Loucy (cell line): ENCODE results near the gene PHACTR3.

Experiments used
- H2AFZ ChIP-seq: fragments of 200-600 bp; sonication (generic); 2 replicates; pipeline ENCODE4 v1.6.0; 2016; ENCODE audit warnings: antibody characterized with exemption, mild to moderate bottlenecking, low read length, moderate library complexity
- H3F3A ChIP-seq: fragments of 200-600 bp; 2 replicates; pipeline ENCODE4 v1.6.0; 2016; ENCODE audit warnings: antibody characterized with exemption, low read depth, mild to moderate bottlenecking
- H3K27me3 ChIP-seq: fragments of 200-600 bp; sonication (generic); 2 replicates; pipeline ENCODE4 v1.6.1; 2014; ENCODE audit warnings: low read length, mild to moderate bottlenecking; ENCODE audit not compliant: insufficient read depth, poor library complexity, severe bottlenecking
- H3K36me3 ChIP-seq: fragments of 200-600 bp; sonication (generic); 2 replicates; pipeline ENCODE4 v1.6.1; 2016; ENCODE audit warnings: low read length; ENCODE audit not compliant: insufficient read depth
- H3K4me1 ChIP-seq: fragments of 200-600 bp; sonication (generic); 2 replicates; pipeline ENCODE4 v1.5.1; 2014; ENCODE audit warnings: low read length, mild to moderate bottlenecking; ENCODE audit not compliant: insufficient read depth, poor library complexity, severe bottlenecking
- H3K4me2 ChIP-seq: fragments of 200-600 bp; sonication (generic); 2 replicates; pipeline ENCODE4 v1.6.0; 2014; ENCODE audit warnings: antibody characterized with exemption, low read length, low read depth, mild to moderate bottlenecking; ENCODE audit not compliant: poor library complexity, severe bottlenecking
- H3K4me3 ChIP-seq: fragments of 200-600 bp; sonication (generic); 2 replicates; pipeline ENCODE4 v1.5.1; 2014; ENCODE audit warnings: low read length, mild to moderate bottlenecking, mixed read lengths; ENCODE audit not compliant: poor library complexity, severe bottlenecking
- H3K79me2 ChIP-seq: fragments of 200-600 bp; sonication (generic); 2 replicates; pipeline ENCODE4 v1.6.1; 2014; ENCODE audit warnings: low read length; ENCODE audit not compliant: insufficient read depth
- H3K9ac ChIP-seq: fragments of 200-600 bp; sonication (generic); 2 replicates; pipeline ENCODE4 v1.6.0; 2014; ENCODE audit warnings: mild to moderate bottlenecking, low read depth, low read length, moderate library complexity; ENCODE audit not compliant: poor library complexity, severe bottlenecking
- H3K9me2 ChIP-seq: fragments of 200-600 bp; sonication (generic); replicated peaks from 2 replicates; pipeline ENCODE4 v1.6.1; 2016; ENCODE audit warnings: low read depth, low read length, mixed read lengths
- H3K9me3 ChIP-seq: fragments of 200-600 bp; sonication (generic); 2 replicates; pipeline ENCODE4 v1.6.1; 2014; ENCODE audit warnings: mild to moderate bottlenecking, antibody characterized with exemption, low read length, low read depth; ENCODE audit not compliant: insufficient read depth
- H4K20me1 ChIP-seq: fragments of 200-600 bp; sonication (generic); 2 replicates; pipeline ENCODE4 v1.6.0; 2014; ENCODE audit warnings: antibody characterized with exemption, low read length, mild to moderate bottlenecking; ENCODE audit not compliant: insufficient read depth, poor library complexity, severe bottlenecking
- EZH2phosphoT487 ChIP-seq: fragments of 200-600 bp; IDR thresholded peaks from 2 replicates; pipeline ENCODE4 v1.6.1; 2018; ENCODE audit warnings: antibody characterized with exemption, mild to moderate bottlenecking, moderate library complexity, borderline replicate concordance
- TF ChIP-seq, protein P1 (sequence below): fragments of 200-600 bp; sonication (generic); conservative IDR thresholded peaks from 2 replicates; pipeline ENCODE4 v1.5.1; 2014; ENCODE audit warnings: mild to moderate bottlenecking, antibody characterized with exemption, low read length

PHACTR3 gene

DNA sequence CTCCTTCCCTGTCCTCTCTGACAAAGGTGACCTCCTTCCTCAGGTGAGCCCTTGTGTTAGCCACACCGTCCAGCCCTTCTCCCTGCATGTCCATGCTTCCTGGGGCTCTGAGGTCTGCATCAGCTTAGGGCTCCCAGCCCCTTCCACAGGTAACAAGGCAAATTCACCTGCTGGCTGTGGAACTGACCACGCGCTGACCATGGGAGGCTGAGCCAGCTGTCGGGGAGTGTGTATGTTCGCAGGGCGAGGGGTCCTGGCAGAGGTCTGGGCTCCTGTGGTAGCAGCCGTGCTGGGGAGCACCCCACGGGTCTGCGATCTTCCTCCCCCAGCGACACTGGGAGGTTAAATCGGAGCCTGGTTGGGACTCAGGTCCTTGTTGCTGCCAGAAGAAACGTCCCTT is 136.7 kb downstream of the PHACTR3 start:
- no peak overlapping the region for H3K4me3 ChIP-seq
- TF ChIP-seq, protein P1, sequence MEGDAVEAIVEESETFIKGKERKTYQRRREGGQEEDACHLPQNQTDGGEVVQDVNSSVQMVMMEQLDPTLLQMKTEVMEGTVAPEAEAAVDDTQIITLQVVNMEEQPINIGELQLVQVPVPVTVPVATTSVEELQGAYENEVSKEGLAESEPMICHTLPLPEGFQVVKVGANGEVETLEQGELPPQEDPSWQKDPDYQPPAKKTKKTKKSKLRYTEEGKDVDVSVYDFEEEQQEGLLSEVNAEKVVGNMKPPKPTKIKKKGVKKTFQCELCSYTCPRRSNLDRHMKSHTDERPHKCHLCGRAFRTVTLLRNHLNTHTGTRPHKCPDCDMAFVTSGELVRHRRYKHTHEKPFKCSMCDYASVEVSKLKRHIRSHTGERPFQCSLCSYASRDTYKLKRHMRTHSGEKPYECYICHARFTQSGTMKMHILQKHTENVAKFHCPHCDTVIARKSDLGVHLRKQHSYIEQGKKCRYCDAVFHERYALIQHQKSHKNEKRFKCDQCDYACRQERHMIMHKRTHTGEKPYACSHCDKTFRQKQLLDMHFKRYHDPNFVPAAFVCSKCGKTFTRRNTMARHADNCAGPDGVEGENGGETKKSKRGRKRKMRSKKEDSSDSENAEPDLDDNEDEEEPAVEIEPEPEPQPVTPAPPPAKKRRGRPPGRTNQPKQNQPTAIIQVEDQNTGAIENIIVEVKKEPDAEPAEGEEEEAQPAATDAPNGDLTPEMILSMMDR = no peak
- no peak for TF ChIP-seq EZH2phosphoT487
- no peak overlapping the region for H3K4me2 ChIP-seq
- no peak overlapping the region for H2AFZ ChIP-seq
- H3K9me2 ChIP-seq = no peaks in the 10 kb centered on the region
- no peaks in the 10 kb centered on the region for H3F3A ChIP-seq
- no peaks in the 10 kb centered on the region for H4K20me1 ChIP-seq
- H3K79me2 ChIP-seq = peaks cover 6% of the 10 kb centered on the region; the same call in 1 of the 2 replicates
- no peaks in the 10 kb centered on the region for H3K9me3 ChIP-seq
- H3K36me3 ChIP-seq = peaks cover 11% of the 10 kb centered on the region; the same call in 1 of the 2 replicates
- no peaks in the 10 kb centered on the region for H3K4me1 ChIP-seq
- H3K9ac ChIP-seq = no peak overlapping the region
- no peaks in the 10 kb centered on the region for H3K27me3 ChIP-seq

DNA sequence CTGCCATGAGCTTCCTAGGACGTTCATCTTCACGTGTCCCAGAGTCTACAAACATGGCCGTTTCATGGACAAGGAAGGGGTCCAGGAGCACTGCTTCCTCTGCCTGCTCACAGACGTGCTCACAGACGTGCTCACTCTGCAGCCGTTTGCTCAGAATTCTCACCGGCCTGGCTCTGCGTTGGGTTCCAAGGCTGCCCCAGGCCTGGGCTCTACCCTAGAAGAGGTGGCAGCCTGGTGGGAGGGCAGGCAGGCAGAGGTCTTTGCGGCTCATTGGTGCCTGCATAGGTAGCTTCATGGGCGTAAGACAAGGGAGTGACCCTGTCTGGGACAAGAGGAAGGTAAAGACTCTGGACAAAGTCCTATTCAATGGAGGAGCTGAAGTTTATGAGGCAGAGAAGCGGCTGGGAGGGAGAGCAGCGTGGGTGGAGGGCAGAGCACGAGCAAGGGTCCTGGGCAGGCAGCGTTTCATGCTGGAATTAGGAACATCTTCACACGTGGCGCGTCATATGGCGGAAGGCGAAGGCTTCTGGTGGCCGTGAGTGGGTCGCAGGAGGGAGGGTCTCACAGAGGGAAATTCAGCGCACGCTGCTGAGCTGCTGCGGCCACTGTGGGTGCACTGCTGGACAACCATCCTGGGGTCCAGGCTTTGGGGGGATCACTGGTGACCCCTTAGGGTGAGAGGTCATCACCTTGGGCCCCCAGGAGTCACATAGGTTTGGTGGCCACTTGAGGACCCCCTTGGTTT is 138.2 kb downstream of the PHACTR3 start:
- H3K27me3 ChIP-seq = no peaks in the 10 kb centered on the region
- no peak overlapping the region for H3K9ac ChIP-seq

DNA sequence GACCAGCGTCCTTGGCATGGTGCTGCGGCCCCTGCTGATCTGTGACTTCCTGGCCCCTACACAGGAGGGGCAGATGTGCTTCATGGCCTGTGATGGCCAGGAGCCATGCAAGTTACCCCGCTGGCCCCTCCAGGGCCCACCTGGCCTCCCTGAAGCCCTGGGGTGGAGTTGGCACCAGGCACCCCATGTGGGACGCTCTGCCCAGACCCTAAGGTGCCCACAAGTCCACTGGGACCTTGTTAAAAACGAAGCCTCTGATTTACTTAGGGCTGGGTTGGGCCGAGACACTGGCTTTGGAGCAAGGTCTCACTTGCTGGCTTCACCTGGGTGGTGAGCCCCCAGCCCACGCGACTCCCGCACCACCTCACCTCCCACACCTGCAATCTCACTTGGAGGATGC is 139.0 kb downstream of the PHACTR3 start:
- no peak overlapping the region for H3K4me2 ChIP-seq
- no peaks in the 10 kb centered on the region for H3K27me3 ChIP-seq
- H4K20me1 ChIP-seq = no peaks in the 10 kb centered on the region
- no peak overlapping the region for H2AFZ ChIP-seq
- H3F3A ChIP-seq = no peaks in the 10 kb centered on the region
- H3K4me3 ChIP-seq = no peak overlapping the region
- H3K9ac ChIP-seq = no peak overlapping the region
- no peaks in the 10 kb centered on the region for H3K9me2 ChIP-seq
- no peaks in the 10 kb centered on the region for H3K4me1 ChIP-seq
- TF ChIP-seq EZH2phosphoT487 = no peak
- TF ChIP-seq, protein P1 = no peak
- H3K36me3 ChIP-seq = peaks cover 18% of the 10 kb centered on the region; the same call in 1 of the 2 replicates
- H3K79me2 ChIP-seq = 0 out of 2 replicates have a peak, but pooled peaks cover 3% of the 10 kb centered on the region
- no peaks in the 10 kb centered on the region for H3K9me3 ChIP-seq

More for the DNA sequence above, 138.2 kb downstream of the PHACTR3 start:
- no peaks in the 10 kb centered on the region for H3F3A ChIP-seq
- no peak overlapping the region for H3K4me2 ChIP-seq
- no peak overlapping the region for H2AFZ ChIP-seq
- H3K9me3 ChIP-seq = no peaks in the 10 kb centered on the region
- no peaks in the 10 kb centered on the region for H3K4me1 ChIP-seq
- no peak for TF ChIP-seq EZH2phosphoT487
- TF ChIP-seq, protein P1 = no peak
- H3K79me2 ChIP-seq = peaks cover 6% of the 10 kb centered on the region; the same call in 1 of the 2 replicates
- no peak overlapping the region for H3K4me3 ChIP-seq
- H3K36me3 ChIP-seq = peaks cover 16% of the 10 kb centered on the region; the same call in 1 of the 2 replicates
- H3K9me2 ChIP-seq = no peaks in the 10 kb centered on the region
- H4K20me1 ChIP-seq = no peaks in the 10 kb centered on the region
